ENCODE data around the gene GCSAM. TPM values are rescaled to one million over a fixed set of nuclear protein-coding genes. Genes with fewer than 3 reads are reported as not detected.
A peak's percentile ranks its signal among the peaks of the same experiment; 100 is the strongest.

The GCSAM gene
- total RNA-seq, 2 donors from 2014 or later, result 0.12 TPM; not detected in 1

GRCh38 chr3:112137781-112138180 lies 4.7 kb upstream of the GCSAM start:
- no peaks in the 10 kb centered on the region for H3K9me3 ChIP-seq
- no peak for TF ChIP-seq CTCF (IDR thresholded peaks at IDR 0.05)
- no peak overlapping the region for H3K4me3 ChIP-seq
- H3K36me3 ChIP-seq, result no peaks in the 10 kb centered on the region
- no peaks in the 10 kb centered on the region for H3K27me3 ChIP-seq
- DNase-seq (ENCODE audit: low spot score), result no peak
- no peaks in the 10 kb centered on the region for H3K4me1 ChIP-seq
- H3K27ac ChIP-seq, result no peak overlapping the region

- H3K4me1 ChIP-seq, result no peaks in the 10 kb centered on the region
- no peak overlapping the region for H3K27ac ChIP-seq
- H3K36me3 ChIP-seq, result no peaks in the 10 kb centered on the region
- no peaks in the 10 kb centered on the region for H3K9me3 ChIP-seq
- H3K27me3 ChIP-seq, result no peaks in the 10 kb centered on the region
- DNase-seq (ENCODE audit: low spot score), result no peak
- peak; percentile 23 to 62 for TF ChIP-seq CTCF (IDR thresholded peaks at IDR 0.05)
- H3K4me3 ChIP-seq, result no peak overlapping the region
Observed at GRCh38 chr3:112136959-112137693, 4.1 kb upstream of the GCSAM start.

GRCh38 chr3:112136046-112136445 lies 3.0 kb upstream of the GCSAM start:
- no peaks in the 10 kb centered on the region for H3K36me3 ChIP-seq
- no peak overlapping the region for H3K4me3 ChIP-seq
- TF ChIP-seq CTCF (IDR thresholded peaks at IDR 0.05), result no peak
- no peaks in the 10 kb centered on the region for H3K27me3 ChIP-seq
- no peaks in the 10 kb centered on the region for H3K9me3 ChIP-seq
- DNase-seq (ENCODE audit: low spot score), result no peak
- H3K27ac ChIP-seq, result no peak overlapping the region
- no peaks in the 10 kb centered on the region for H3K4me1 ChIP-seq

- no peak for TF ChIP-seq CTCF (IDR thresholded peaks at IDR 0.05)
- Histone ChIP-seq H3K9me3 (no peaks in the 10 kb centered on the region), H3K27ac (no peak overlapping the region), H3K36me3 (no peaks in the 10 kb centered on the region), H3K4me3 (no peak overlapping the region), H3K27me3 (no peaks in the 10 kb centered on the region), H3K4me1 (no peaks in the 10 kb centered on the region)
- DNase-seq (ENCODE audit: low spot score), result no peak
Observed at GRCh38 chr3:112134335-112135124, 1.5 kb upstream of the GCSAM start.

GRCh38 chr3:112133626-112134334 lies 732 bp upstream of the GCSAM start:
- no peak for TF ChIP-seq CTCF (IDR thresholded peaks at IDR 0.05)
- Histone ChIP-seq H3K4me1 (no peaks in the 10 kb centered on the region), H3K9me3 (no peaks in the 10 kb centered on the region), H3K27me3 (no peaks in the 10 kb centered on the region), H3K27ac (no peak overlapping the region), H3K4me3 (no peak overlapping the region), H3K36me3 (no peaks in the 10 kb centered on the region)
- no peak for DNase-seq (ENCODE audit: low spot score)
